Measurements from ENCODE around the gene MCOLN2.

DNA sequence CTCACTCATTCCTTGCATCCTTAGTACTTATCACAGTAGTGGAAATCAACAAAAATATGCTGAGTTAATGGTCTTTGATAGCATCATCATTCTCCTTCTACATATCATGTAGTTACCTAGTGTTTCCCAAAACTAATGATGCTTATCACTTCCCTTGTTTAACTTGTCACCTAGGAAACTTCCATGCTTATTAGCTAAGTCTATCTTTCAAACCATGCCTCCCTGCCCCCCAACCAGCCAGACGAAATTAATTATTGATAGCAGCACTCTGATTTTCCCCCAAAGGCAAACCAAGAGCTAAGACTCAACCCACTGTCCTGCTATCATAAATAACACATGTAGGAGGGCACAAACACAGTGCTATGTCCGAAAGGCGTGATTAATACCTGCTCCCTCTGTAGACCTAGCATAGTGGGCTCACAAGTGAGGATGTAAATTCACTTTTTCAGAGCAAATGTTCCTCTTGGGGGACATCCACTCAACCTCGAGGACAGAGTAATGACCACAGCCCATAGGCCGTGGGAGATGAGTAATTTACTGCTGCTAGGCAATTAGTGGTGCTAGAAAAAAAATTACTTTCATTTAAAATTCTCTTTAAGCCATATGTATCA, 78.1 kb downstream of the MCOLN2 start:
- TF ChIP-seq, protein P1, sequence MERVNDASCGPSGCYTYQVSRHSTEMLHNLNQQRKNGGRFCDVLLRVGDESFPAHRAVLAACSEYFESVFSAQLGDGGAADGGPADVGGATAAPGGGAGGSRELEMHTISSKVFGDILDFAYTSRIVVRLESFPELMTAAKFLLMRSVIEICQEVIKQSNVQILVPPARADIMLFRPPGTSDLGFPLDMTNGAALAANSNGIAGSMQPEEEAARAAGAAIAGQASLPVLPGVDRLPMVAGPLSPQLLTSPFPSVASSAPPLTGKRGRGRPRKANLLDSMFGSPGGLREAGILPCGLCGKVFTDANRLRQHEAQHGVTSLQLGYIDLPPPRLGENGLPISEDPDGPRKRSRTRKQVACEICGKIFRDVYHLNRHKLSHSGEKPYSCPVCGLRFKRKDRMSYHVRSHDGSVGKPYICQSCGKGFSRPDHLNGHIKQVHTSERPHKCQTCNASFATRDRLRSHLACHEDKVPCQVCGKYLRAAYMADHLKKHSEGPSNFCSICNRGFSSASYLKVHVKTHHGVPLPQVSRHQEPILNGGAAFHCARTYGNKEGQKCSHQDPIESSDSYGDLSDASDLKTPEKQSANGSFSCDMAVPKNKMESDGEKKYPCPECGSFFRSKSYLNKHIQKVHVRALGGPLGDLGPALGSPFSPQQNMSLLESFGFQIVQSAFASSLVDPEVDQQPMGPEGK (CRISPR knock-in tag; IDR thresholded peaks at IDR 0.05; ENCODE audit: borderline replicate concordance), result no peak
- TF ChIP-seq TCF4 (CRISPR knock-in tag; IDR thresholded peaks at IDR 0.05; ENCODE audit: borderline replicate concordance) (no peak), RARB (CRISPR knock-in tag; IDR thresholded peaks at IDR 0.05) (no peak), CSDC2 (CRISPR knock-in tag; IDR thresholded peaks at IDR 0.05) (no peak), ZC3H10 (CRISPR knock-in tag; IDR thresholded peaks at IDR 0.05) (no peak), ZFP3 (CRISPR knock-in tag; IDR thresholded peaks at IDR 0.05) (no peak), GLIS3 (CRISPR knock-in tag; IDR thresholded peaks at IDR 0.05) (no peak), ESRRG (CRISPR knock-in tag; IDR thresholded peaks at IDR 0.05) (no peak), ZNF8 (CRISPR knock-in tag; IDR thresholded peaks at IDR 0.05) (no peak), ARNTL (CRISPR knock-in tag; IDR thresholded peaks at IDR 0.05; ENCODE audit: borderline replicate concordance, low read depth) (no peak), ZFP30 (CRISPR knock-in tag; IDR thresholded peaks at IDR 0.05) (no peak)
- TF ChIP-seq, protein P2, sequence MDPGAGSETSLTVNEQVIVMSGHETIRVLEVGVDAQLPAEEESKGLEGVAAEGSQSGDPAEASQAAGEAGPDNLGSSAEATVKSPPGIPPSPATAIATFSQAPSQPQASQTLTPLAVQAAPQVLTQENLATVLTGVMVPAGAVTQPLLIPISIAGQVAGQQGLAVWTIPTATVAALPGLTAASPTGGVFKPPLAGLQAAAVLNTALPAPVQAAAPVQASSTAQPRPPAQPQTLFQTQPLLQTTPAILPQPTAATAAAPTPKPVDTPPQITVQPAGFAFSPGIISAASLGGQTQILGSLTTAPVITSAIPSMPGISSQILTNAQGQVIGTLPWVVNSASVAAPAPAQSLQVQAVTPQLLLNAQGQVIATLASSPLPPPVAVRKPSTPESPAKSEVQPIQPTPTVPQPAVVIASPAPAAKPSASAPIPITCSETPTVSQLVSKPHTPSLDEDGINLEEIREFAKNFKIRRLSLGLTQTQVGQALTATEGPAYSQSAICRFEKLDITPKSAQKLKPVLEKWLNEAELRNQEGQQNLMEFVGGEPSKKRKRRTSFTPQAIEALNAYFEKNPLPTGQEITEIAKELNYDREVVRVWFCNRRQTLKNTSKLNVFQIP (CRISPR knock-in tag; IDR thresholded peaks at IDR 0.05; ENCODE audit: borderline replicate concordance, low read depth), result no peak
- TF ChIP-seq, protein P3, sequence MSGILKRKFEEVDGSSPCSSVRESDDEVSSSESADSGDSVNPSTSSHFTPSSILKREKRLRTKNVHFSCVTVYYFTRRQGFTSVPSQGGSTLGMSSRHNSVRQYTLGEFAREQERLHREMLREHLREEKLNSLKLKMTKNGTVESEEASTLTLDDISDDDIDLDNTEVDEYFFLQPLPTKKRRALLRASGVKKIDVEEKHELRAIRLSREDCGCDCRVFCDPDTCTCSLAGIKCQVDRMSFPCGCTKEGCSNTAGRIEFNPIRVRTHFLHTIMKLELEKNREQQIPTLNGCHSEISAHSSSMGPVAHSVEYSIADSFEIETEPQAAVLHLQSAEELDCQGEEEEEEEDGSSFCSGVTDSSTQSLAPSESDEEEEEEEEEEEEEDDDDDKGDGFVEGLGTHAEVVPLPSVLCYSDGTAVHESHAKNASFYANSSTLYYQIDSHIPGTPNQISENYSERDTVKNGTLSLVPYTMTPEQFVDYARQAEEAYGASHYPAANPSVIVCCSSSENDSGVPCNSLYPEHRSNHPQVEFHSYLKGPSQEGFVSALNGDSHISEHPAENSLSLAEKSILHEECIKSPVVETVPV (CRISPR knock-in tag; IDR thresholded peaks at IDR 0.05), result no peak
- TF ChIP-seq, protein P4, sequence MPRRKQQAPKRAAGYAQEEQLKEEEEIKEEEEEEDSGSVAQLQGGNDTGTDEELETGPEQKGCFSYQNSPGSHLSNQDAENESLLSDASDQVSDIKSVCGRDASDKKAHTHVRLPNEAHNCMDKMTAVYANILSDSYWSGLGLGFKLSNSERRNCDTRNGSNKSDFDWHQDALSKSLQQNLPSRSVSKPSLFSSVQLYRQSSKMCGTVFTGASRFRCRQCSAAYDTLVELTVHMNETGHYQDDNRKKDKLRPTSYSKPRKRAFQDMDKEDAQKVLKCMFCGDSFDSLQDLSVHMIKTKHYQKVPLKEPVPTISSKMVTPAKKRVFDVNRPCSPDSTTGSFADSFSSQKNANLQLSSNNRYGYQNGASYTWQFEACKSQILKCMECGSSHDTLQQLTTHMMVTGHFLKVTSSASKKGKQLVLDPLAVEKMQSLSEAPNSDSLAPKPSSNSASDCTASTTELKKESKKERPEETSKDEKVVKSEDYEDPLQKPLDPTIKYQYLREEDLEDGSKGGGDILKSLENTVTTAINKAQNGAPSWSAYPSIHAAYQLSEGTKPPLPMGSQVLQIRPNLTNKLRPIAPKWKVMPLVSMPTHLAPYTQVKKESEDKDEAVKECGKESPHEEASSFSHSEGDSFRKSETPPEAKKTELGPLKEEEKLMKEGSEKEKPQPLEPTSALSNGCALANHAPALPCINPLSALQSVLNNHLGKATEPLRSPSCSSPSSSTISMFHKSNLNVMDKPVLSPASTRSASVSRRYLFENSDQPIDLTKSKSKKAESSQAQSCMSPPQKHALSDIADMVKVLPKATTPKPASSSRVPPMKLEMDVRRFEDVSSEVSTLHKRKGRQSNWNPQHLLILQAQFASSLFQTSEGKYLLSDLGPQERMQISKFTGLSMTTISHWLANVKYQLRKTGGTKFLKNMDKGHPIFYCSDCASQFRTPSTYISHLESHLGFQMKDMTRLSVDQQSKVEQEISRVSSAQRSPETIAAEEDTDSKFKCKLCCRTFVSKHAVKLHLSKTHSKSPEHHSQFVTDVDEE (CRISPR knock-in tag; IDR thresholded peaks at IDR 0.05), result no peak

All from SK-N-SH treated with all-trans-retinoic acid at 6 μM for 48 hours (cell line).